GM12891 (cell line): Measurements from ENCODE around the gene STX17.

ENCODE experiments used
- PAX5 ChIP-seq: IDR thresholded peaks from 2 replicates; pipeline ENCODE4 v1.6.1; 2011; ENCODE audit warnings: low read length, moderate library complexity, mild to moderate bottlenecking; ENCODE audit not compliant: insufficient read depth, severe bottlenecking
- POLR2A ChIP-seq: IDR thresholded peaks from 2 replicates; pipeline ENCODE4 v1.6.1; 2011; ENCODE audit warnings: low read depth, low read length, control low read depth
- POLR2AphosphoS5 ChIP-seq: IDR thresholded peaks from 2 replicates; pipeline ENCODE4 v1.6.1; 2011; ENCODE audit warnings: low read depth, low read length, control low read depth
- POU2F2 ChIP-seq: IDR thresholded peaks from 2 replicates; pipeline ENCODE4 v1.6.1; 2011; ENCODE audit warnings: low read depth, mild to moderate bottlenecking, control low read depth, low read length, moderate library complexity
- SPI1 ChIP-seq: IDR thresholded peaks from 2 replicates; pipeline ENCODE4 v1.6.1; 2011; ENCODE audit warnings: low read depth, low read length, control low read depth
- TAF1 ChIP-seq: IDR thresholded peaks from 2 replicates; pipeline ENCODE4 v1.6.1; 2011; ENCODE audit warnings: low read depth, low read length, control low read depth

- TF ChIP-seq POLR2A (no peak), TAF1 (no peak), POLR2AphosphoS5 (no peak), SPI1 (no peak), PAX5 (no peak), POU2F2 (no peak)
Measured at GRCh38 chr9:100014846-100015245, 108.4 kb downstream of the STX17 start.
